Tibial nerve (tissue), 3 donors: ENCODE data around the gene NUP88.

Source experiments
- POLR2A ChIP-seq, 2 donors: fragments of 450-650 bp; IDR thresholded peaks; one replicate each; pipeline ENCODE4 v1.6.1; 2017; ENCODE audit warnings: antibody characterized with exemption in 2 of 2, mild to moderate bottlenecking in 2 of 2, moderate library complexity in 2 of 2
- TF ChIP-seq, protein P1 (sequence below), 5 experiments: fragments of 200-600 bp in 3 of 5; fragments of 450-650 bp in 2 of 5; sonication (generic) in 3 of 5; IDR thresholded peaks; one replicate each; pipeline ENCODE4 v1.5.1; 2016 to 2019; ENCODE audit warnings: antibody characterized with exemption in 5 of 5, mild to moderate bottlenecking in 3 of 5, moderate library complexity in 2 of 5

GRCh38 chr17:5419356-5419958 lies at the start of gene NUP88:
- TF ChIP-seq, protein P1, sequence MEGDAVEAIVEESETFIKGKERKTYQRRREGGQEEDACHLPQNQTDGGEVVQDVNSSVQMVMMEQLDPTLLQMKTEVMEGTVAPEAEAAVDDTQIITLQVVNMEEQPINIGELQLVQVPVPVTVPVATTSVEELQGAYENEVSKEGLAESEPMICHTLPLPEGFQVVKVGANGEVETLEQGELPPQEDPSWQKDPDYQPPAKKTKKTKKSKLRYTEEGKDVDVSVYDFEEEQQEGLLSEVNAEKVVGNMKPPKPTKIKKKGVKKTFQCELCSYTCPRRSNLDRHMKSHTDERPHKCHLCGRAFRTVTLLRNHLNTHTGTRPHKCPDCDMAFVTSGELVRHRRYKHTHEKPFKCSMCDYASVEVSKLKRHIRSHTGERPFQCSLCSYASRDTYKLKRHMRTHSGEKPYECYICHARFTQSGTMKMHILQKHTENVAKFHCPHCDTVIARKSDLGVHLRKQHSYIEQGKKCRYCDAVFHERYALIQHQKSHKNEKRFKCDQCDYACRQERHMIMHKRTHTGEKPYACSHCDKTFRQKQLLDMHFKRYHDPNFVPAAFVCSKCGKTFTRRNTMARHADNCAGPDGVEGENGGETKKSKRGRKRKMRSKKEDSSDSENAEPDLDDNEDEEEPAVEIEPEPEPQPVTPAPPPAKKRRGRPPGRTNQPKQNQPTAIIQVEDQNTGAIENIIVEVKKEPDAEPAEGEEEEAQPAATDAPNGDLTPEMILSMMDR (IDR thresholded peaks at IDR 0.05), result no peak
- TF ChIP-seq POLR2A (IDR thresholded peaks at IDR 0.05), result peak; percentile 35 to 62
